ENCODE data around the gene ZEB2.

ZEB2 gene

DNA sequence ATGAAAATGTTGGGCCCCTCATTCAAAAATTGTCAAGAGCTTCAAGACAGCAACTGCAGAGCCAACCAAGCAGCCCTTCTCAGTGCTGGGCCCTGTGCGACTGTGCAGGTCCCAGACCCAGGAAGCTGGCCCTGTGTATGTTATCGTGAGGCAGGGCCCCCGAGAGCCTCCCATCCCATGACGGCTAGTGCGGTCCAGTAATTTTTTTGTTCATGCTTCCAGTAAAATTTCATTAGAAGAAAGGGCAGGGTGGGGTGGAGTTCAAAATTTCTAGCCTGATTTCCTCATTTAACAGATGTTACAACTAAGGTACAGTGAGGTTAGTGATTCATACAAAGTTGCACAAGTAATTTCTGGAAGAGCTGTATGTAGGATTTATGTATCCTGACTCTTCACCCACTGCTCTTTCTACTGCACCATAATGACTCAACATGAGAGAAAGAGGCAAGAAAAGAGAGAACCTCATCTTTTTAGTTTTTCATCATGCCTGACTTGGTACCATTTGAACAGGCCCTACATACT is 105.5 kb downstream of the ZEB2 start:
- DNase-seq, result no peak

- DNase-seq, result no peak
Measured at GRCh38 chr2:144412709-144413108, 107.2 kb downstream of the ZEB2 start.

GRCh38 chr2:144411473-144411872 is 108.4 kb downstream of the ZEB2 start:
- DNase-seq, result no peak

- DNase-seq, result no peak
Measured at GRCh38 chr2:144409241-144409640, 110.7 kb downstream of the ZEB2 start.

DNA sequence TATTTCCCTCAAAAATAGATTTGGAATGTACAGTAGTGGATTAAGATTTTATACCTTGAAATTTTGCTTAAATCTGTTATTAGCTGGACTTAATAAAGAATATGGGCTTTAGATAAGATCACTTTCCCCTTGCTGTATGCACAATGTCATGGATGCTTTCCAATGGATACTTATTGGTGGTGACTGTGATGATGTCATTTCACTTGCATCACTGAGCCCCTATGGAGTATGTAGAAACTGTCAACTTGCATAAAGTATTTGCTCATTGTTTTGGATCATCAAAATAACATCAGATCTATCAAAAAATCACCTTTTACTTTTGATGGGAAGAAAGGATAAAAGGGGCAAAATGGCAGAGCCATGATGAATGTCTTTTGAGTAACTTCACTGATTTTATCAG is 112.7 kb downstream of the ZEB2 start:
- DNase-seq, result no peak

DNA sequence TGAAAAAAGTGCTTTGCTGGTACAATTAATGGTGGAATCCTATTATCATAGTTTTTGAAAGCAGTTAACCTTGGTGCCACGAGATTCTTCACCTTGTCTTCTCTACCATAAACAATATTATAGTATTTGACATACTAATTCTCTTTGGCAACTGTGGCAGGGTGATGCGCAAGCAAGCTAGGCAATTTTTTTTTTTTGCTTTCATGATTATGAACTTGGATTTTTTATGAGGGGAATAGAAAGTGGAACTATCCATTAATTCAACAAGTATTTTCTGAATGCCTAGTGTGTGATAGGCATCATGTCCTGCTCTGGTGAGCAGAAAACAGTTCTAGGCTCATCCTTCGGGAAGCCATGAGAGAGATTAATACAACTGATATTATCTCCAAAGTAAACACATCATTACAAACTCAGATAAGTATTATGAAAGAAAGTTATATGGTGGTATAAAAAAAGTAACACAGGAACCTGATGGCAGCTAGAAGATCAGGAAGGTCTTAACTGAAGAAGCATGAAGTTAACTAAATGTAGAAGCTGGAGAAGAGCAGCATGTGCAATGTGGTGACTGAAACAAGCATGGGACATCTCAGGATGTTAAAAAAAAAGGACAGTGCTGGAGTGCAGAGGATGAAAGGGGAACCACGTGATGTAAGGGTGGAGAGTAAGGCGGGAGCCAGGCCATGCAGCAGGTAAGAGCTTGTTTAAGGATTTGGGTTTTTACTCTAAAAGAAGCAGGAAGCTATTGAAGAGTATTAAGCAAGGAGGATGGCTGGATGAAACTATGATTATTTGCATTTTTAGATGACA is 113.7 kb downstream of the ZEB2 start:
- DNase-seq, result no peak

GRCh38 chr2:144405321-144405720 is 114.6 kb downstream of the ZEB2 start:
- DNase-seq, result no peak

GRCh38 chr2:144404586-144405314 is 115.2 kb downstream of the ZEB2 start:
- DNase-seq, result no peak

DNA sequence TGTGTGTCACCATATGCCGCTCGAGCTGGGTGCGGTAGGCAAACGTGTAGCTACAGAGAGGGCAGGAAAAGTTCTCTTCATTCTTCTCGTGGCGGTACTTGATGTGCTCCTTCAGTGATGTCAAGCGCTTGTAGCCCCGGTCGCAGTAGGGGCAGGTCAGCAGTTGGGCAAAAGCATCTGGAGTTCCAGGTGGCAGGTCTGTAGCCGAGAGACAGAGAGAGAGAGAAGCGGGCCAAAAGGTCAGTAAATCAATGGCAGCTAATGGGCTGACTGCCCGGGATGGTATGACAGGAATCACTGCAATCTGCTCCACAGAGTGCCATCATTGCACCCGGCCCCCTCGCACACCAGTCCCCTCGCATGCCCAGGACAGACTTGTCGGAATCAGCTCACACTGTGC is 116.0 kb downstream of the ZEB2 start:
- DNase-seq, result no peak

GRCh38 chr2:144402251-144402650 is 117.7 kb downstream of the ZEB2 start:
- DNase-seq, result no peak

GRCh38 chr2:144401036-144401435 is 118.9 kb downstream of the ZEB2 start:
- no peak for DNase-seq

DNA sequence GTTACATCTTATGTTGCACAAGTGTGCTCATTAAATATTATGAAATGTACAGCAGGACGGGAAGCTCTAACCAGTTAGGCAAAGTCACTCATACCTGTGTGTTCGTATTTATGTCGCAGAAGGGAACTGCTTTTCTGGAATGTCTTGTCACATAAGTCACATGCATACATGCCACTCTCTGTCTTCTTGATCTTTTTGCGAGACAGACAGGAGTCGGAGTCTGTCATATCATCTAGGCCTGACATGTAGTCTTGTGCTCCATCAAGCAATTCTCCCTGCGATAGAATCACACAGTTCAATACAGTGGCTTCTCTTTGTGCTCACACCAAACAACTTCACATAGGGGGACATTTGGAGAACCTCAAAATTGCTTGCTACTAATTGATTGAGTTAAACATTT is 123.6 kb downstream of the ZEB2 start:
- DNase-seq, result no peak

- no peak for DNase-seq
Measured at GRCh38 chr2:144390424-144391020, 129.4 kb downstream of the ZEB2 start.

DNA sequence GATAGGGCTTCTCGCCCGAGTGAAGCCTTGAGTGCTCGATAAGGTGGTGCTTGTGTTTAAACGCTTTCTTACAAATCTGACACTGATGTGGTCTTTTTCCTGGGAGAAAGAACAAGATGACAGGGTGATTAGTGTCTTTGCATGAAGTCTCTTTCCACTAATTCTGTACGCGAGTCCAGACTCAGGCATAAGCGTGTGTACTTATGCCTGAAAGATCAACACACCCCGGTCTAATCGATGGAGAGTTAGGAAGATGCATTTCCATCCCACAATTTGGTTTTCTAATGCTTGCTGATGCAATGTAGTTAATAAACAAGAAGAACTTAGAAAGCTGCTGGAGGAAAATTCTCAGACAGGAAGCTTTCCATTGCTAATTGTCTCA is 130.0 kb downstream of the ZEB2 start:
- DNase-seq, result no peak

- DNase-seq, result no peak
Measured at GRCh38 chr2:144389151-144389929, 130.6 kb downstream of the ZEB2 start.

DNA sequence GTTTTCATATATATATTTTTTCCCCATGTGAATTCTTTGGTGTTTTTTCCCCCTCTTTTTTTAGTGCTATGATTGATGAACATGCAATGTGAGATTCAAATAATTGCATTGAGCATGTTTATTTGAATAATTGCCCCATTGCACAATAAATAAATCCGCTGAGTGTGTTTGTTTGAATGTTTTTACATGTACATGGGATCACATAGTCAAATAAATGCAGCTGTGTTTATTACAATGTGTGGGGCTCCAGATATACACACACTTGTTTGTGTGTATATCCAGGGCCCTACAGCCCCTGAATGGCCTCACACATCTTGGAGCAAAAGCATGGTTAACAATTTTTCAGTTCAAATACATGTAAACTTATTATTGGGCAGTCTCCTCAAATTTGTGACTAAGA is 134.5 kb downstream of the ZEB2 start:
- no peak for DNase-seq

DNA sequence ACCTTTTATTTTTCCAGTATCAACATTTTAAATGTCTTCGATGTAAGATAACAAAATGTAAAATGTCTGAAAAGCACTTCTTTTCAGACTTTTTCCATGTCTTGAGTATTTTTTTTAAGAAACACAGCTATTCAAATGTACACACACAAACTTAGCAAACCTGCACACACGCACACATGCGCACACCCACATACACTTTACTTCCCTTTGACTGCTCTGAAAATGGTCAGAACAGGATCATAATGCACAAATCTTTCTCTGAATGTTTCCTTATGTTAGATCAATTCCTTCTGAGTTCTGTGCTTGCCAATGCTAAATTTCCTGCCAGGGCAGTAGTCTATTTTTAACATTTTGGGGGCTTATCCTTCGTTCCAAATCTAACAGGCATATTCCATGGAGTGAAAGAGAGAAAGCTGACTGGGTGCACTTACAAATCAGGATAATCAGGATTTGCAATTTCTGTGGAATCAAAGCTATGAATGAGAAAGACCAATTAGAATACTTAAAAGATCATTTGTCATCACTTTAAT is 136.3 kb downstream of the ZEB2 start:
- no peak for DNase-seq

- DNase-seq, result no peak
Measured at GRCh38 chr2:144382849-144383248, 137.1 kb downstream of the ZEB2 start.

DNA sequence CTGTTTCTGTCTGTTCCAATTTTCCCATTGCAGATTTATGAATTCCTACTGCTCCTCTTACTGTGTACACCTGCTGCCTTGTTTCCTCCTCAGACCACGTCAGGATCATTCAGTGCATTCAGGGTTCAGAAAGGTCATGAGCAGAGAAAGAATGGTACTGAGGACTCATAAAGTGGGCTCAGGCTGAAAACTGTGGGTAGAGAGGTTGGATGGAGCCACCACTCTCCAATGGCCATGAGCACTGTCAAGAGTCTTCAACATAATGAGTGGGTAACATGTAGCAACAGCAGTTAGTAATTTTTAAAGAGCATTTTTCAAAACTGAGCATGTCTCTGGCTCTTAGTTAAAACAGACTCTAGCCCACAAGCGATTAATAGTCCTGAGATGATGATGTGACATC is 138.2 kb downstream of the ZEB2 start:
- no peak for DNase-seq

- no peak for DNase-seq
Measured at GRCh38 chr2:144379851-144380311, 140.0 kb downstream of the ZEB2 start.

GRCh38 chr2:144378551-144378950 is 141.4 kb downstream of the ZEB2 start:
- no peak for DNase-seq

GRCh38 chr2:144377914-144378313 is 142.0 kb downstream of the ZEB2 start:
- DNase-seq, result no peak

DNA sequence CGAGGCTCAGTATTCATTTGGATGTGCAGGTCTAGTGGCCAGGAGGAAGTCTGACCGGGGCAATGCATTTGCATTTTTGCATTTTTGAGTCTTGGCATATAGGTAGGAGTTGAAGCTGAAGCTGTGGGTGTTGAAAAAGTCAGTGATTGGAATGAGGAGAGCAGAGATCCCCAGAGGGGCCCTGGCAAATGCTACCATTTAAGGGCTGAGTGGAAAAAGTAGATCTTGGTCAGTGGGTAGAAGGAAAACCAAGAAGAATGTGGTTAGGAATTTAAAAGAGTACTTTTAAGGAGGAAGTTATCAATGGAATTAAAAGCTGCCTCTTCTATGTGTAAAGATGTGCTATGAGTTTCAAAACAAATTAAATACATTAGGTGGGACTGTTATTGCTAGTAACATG is 143.0 kb downstream of the ZEB2 start:
- DNase-seq, result no peak

Data from CD4-positive, alpha-beta T cell treated with Interleukin-17A for 4 hours (primary cell).